Motor neuron (in vitro differentiated cells): ENCODE measurements around the gene ROBO2. TPM values are rescaled to one million over a fixed set of nuclear protein-coding genes. Genes with fewer than 3 reads are reported as not detected.

Experiments used
- ATAC-seq, 8 experiments: fragments of 200-7000 bp; cut with Tn5 transposase; replicated peaks in 6 of 8; 2 replicates each; pipeline ENCODE4 v1.8.0; 2021; ENCODE audit warnings: mild to moderate bottlenecking in 8 of 8, moderate library complexity in 8 of 8
- H3K27ac ChIP-seq, 2 donors: fragments of 250-450 bp; sonication (Bioruptor Pico); 2 replicates each; pipeline ENCODE4 v1.9.0; 2021; ENCODE audit warnings: antibody characterized with exemption in 2 of 2, mild to moderate bottlenecking in 2 of 2, moderate library complexity in 1 of 2
- H3K4me1 ChIP-seq, 2 donors: fragments of 250-450 bp; sonication (Bioruptor Pico); replicated peaks in 1 of 2; 2 replicates each; pipeline ENCODE4 v1.6.1; 2021; ENCODE audit warnings: antibody characterized with exemption in 2 of 2, mild to moderate bottlenecking in 2 of 2, moderate library complexity in 1 of 2
- H3K4me3 ChIP-seq, 5 donors: fragments of 250-450 bp; sonication (Bioruptor Pico); 2 replicates each; pipeline ENCODE4 v1.9.0; 2021; ENCODE audit warnings: antibody characterized with exemption in 5 of 5, mild to moderate bottlenecking in 5 of 5, moderate library complexity in 4 of 5
- WGBS, 10 experiments: fragments of 450-650 bp; shearing (Covaris generic); methylation state at CpG; one replicate each; pipeline ENCODE4 v1.0.0; 2022; 5-methylcytosine and 5-hydroxymethylcytosine counted together
- in situ Hi-C, 9 experiments: fragments of 400-800 bp; cut with MboI; loops; one replicate each; pipeline ENCODE4 v1.15.0; 2021; ENCODE audit warnings: low sequenced_read_pairs in 9 of 9, low pct_unique_long_range_greater_than_20kb in 2 of 9; ENCODE audit not compliant: unreplicated experiment in 9 of 9
- total RNA-seq, 8 experiments: library from RNA; unstranded; fragments of 300-600 nt; gene quantifications; 2 replicates each; pipeline versions ENCODE4 v1.2.3 to v1.2.4, GENCODE V29; 2022

Gene ROBO2
- total RNA-seq, 8 experiments from 2014 or later = 28.3 to 127 (median 41.2) TPM

GRCh38 chr3:77446084-77446483 is 406.2 kb downstream of the ROBO2 start:
- Histone ChIP-seq H3K27ac (no peak overlapping the region), H3K4me3 (no peak overlapping the region), H3K4me1 (peaks cover 0 to 12% of the 10 kb centered on the region in 2 donors)
- in situ Hi-C loops = no loop called here
- 0 to 100% (median 96%) methylated on average over 1 of the region's 1 CpG; no CpG with 5 or more reads in 2 of the 10 experiments for WGBS, 10 experiments
- no peak for ATAC-seq

DNA sequence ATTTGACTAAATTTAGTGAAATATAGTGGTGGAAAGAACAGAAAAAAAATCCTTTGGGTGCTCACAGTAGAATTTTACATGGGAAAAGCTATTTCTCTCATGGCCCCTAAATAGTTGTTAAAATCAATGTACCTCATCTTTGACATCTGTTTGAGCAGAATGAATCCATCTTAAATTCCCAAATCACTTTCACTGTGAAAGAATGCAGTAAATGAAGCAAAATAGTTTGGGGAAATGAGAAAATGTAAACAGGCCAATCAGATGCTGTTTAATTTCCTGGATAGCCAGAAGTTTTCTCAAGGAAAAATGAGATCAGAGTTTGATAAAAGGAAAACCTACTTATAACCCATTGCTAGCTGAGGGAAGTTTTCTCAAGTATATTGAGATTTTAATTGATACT is 406.9 kb downstream of the ROBO2 start:
- peaks cover 0 to 12% of the 10 kb centered on the region in 2 donors for H3K4me1 ChIP-seq
- no peak overlapping the region for H3K4me3 ChIP-seq
- no peak for ATAC-seq
- H3K27ac ChIP-seq = no peak overlapping the region
- in situ Hi-C loops = no loop called here

GRCh38 chr3:77449459-77450350 is 409.8 kb downstream of the ROBO2 start:
- WGBS, 10 experiments = 0 to 89% (median 52%) methylated on average over 3 to 6 of the region's 6 CpGs
- no peak overlapping the region for H3K27ac ChIP-seq
- in situ Hi-C loops = no loop called here
- peaks cover 0 to 12% of the 10 kb centered on the region in 2 donors for H3K4me1 ChIP-seq
- ATAC-seq = peak in 3 of 8 experiments; percentile 82 to 92 (median 87)
- H3K4me3 ChIP-seq = no peak overlapping the region

DNA sequence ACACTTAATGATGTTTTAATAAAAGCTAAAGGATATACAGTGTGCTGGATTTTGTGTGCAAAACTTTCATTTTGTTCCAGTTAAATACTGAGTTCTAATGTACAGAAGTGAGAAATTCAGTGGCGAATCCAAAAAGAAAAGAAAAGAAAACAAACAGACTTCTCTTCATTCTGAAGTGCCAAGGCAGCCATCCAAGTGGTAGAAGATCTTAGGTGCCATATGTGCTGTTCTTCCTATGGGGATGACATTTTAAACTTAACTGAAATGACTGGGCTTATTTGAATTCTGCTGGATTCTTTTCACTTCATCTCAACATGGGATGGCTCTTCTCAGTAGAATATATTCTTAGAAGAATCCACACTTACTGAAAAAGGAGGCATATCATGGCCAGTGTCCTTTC is 416.5 kb downstream of the ROBO2 start:
- Histone ChIP-seq H3K4me3 (no peak overlapping the region), H3K27ac (no peak overlapping the region), H3K4me1 (no peaks in the 10 kb centered on the region)
- in situ Hi-C loops = no loop called here
- no peak for ATAC-seq
- WGBS, 10 experiments = 0 to 57% (median 29%) methylated on average over 1 of the region's 1 CpG; no CpG with 5 or more reads in 1 of the 10 experiments

DNA sequence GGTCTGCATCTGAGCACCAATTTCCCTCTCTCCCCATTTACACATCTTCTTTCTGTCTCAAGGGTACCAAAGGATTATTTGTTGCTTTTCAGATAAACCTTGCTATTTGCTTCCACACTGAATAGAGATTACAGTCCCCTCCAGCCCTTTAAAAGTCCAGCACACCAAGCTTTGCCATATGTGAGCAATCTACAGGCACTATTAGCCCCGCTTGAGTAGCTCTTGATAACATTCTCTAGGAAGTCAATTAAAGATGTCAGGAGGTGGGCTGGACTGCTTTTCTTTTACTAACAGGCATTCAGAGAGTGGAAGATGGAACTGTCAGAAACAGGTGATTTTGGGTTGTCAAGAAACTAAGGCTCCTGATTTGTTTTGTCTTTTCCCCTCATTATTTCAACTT is 417.0 kb downstream of the ROBO2 start:
- Histone ChIP-seq H3K4me1 (no peaks in the 10 kb centered on the region), H3K27ac (no peak overlapping the region), H3K4me3 (no peak overlapping the region)
- 20 to 83% (median 58%) methylated on average over 1 of the region's 1 CpG; no CpG with 5 or more reads in 4 of the 10 experiments for WGBS, 10 experiments
- peak in 2 of 8 experiments; percentile 38 to 50 for ATAC-seq
- in situ Hi-C loops = no loop called here

- WGBS, 10 experiments = 52 to 100% (median 88%) methylated on average over 1 to 7 of the region's 7 CpGs; no CpG with 5 or more reads in 2 of the 10 experiments
- in situ Hi-C loops = no loop called here
- ATAC-seq = peak in 1 of 8 experiments; percentile 18
- H3K4me3 ChIP-seq = no peak overlapping the region
- no peaks in the 10 kb centered on the region for H3K4me1 ChIP-seq
- no peak overlapping the region for H3K27ac ChIP-seq
Measured at GRCh38 chr3:77459926-77460325, 420.0 kb downstream of the ROBO2 start.

- in situ Hi-C loops = no loop called here
- Histone ChIP-seq H3K4me1 (no peaks in the 10 kb centered on the region), H3K4me3 (no peak overlapping the region), H3K27ac (no peak overlapping the region)
- WGBS, 10 experiments = 5 to 100% (median 83%) methylated on average over 1 to 3 of the region's 3 CpGs; no CpG with 5 or more reads in 1 of the 10 experiments
- no peak for ATAC-seq
Measured at GRCh38 chr3:77460326-77460725, 420.4 kb downstream of the ROBO2 start.

DNA sequence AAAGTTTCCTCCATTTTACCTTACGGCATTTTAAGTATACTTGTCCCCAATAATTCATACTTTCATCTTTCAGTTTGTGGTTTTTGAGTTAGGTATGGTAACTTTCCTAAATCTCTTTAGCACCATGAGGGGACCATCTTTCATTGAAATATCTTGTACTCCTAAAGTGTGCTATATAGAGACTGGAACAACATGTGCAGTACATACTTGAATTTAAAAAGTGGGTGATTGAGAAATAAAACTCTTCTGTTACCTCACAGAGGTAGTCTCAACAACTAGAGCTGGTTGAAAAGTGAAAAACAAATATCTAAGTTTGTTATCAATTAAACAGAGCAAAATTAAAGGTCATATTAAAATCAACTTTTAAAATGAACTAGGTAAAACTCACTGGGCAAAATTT is 423.1 kb downstream of the ROBO2 start:
- peaks cover 13 to 19% of the 10 kb centered on the region in 2 donors for H3K4me1 ChIP-seq
- no peak for ATAC-seq
- no peak overlapping the region for H3K27ac ChIP-seq
- no peak overlapping the region for H3K4me3 ChIP-seq
- in situ Hi-C loops = no loop called here
- 0 to 75% (median 0%) methylated on average over 1 of the region's 1 CpG; no CpG with 5 or more reads in 3 of the 10 experiments for WGBS, 10 experiments

- no peak overlapping the region for H3K27ac ChIP-seq
- no peak overlapping the region for H3K4me3 ChIP-seq
- in situ Hi-C loops = no loop called here
- ATAC-seq = no peak
- peaks cover 19 to 20% of the 10 kb centered on the region in 2 donors for H3K4me1 ChIP-seq
- WGBS, 10 experiments = 0 to 100% (median 78%) methylated on average over 2 to 3 of the region's 3 CpGs; no CpG with 5 or more reads in 2 of the 10 experiments
Measured at GRCh38 chr3:77464111-77464688, 424.3 kb downstream of the ROBO2 start.

GRCh38 chr3:77466562-77467115 is 426.7 kb downstream of the ROBO2 start:
- in situ Hi-C loops = no loop called here
- whole genome bisulfite sequencing, 10 experiments = 60 to 100% (median 81%) methylated on average over 1 to 5 of the region's 5 CpGs; no CpG with 5 or more reads in 1 of the 10 experiments

DNA sequence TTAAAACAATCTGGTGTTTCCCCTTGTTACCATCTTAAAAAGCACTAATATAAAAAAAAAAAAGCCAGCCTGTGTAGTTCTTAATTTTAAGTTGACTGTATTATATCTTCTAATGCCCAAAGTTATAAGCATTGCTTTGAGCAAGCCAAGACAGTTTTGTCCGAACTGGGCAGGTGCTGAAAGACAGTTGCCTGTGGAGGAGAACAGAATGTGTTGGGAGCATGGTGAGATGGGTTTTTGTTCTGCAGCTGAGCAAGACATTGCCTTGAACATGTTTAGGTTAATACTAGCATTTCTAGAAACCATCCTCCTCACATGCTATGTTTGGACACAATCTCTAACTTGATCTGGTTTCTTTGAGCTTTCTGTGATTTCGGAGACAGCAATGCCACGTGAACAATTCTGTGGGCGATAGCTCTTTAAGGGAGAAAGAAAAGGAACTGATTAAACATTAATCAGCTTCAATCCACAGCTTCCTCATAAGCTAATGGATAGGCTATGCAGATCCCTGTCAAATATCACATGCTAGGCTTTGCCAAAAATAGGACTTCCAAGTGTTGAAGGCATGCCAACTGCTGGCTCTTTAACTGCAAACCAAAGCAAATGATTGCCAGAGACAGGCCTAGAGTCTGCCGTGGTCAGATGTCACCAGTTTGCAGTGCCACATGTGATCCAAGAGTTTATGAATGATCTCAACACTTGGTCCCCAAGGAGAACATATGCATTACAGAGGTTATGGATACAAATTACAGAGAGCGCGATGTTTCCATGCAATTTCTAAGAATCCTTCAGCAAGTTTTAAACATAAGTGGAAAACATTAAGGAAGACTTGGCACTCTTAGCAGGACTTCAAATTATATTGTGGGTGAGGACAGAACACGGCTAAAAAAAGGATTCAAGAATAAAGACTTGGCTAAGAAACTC is 428.1 kb downstream of the ROBO2 start:
- 5 to 75% (median 55%) methylated on average over 3 to 8 of the region's 8 CpGs; no CpG with 5 or more reads in 2 of the 10 experiments for WGBS, 10 experiments

More at GRCh38 chr3:77466562-77467115, 426.7 kb downstream of the ROBO2 start:
- Histone ChIP-seq H3K4me3 (no peak overlapping the region), H3K4me1 (peaks cover 19 to 20% of the 10 kb centered on the region in 2 donors), H3K27ac (no peak overlapping the region)
- ATAC-seq = peak in 1 of 8 experiments; percentile 21

DNA sequence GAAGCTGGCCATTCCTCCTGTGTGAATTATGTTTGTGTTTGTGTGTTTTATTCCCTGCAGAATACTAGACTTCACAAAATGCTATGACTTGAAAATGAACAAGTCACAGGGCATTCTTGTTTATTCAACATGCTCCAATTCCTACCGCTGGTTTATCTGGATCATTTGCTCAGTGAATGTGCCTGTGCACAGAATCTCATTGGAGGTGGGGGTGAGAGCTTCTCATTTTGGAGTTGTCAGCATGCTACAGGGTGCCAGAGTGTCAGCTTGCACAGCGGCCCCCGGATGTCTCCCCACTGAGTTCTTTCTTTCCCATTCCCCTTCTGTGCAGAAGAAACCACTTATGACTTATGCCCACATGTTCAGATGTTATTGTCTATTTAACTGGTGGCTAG is 428.7 kb downstream of the ROBO2 start:
- peak in 2 of 8 experiments; percentile 7 to 11 for ATAC-seq
- in situ Hi-C loops = no loop called here
- no peak overlapping the region for H3K4me3 ChIP-seq
- WGBS, 10 experiments = 0 to 93% (median 80%) methylated on average over 1 to 3 of the region's 3 CpGs; no CpG with 5 or more reads in 3 of the 10 experiments
- H3K27ac ChIP-seq = no peak overlapping the region
- H3K4me1 ChIP-seq = peaks cover 19 to 20% of the 10 kb centered on the region in 2 donors

More for the DNA sequence above, 428.1 kb downstream of the ROBO2 start:
- H3K27ac ChIP-seq = no peak overlapping the region
- H3K4me3 ChIP-seq = no peak overlapping the region
- peak in 7 of 8 experiments; percentile 46 to 75 (median 69) for ATAC-seq
- H3K4me1 ChIP-seq = peaks cover 19 to 20% of the 10 kb centered on the region in 2 donors
- in situ Hi-C loops = no loop called here
